Measurements from ENCODE around the gene CDK18.

CDK18 gene

DNA sequence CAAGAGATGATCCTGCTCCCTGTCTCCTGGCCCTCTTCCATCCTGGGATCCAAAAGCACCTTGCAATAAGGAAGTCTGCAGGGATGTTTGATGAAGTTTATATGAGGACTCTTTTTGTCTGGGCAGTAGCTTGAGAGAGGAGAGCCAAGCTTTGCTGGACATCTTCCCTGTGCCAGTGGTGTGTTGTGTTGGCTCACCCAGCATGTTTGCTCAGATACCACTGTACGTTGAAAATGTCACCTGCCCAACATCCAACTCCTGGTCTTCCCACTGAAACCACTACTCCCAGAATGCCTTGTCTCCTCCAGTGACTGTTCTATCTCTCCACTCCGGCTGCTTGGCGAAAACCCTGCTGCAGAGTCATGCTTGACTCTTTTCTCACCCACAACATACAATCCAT, 12.8 kb downstream of the CDK18 start:
- no peaks in the 10 kb centered on the region for H3K36me3 ChIP-seq
- no peaks in the 10 kb centered on the region for H3K27me3 ChIP-seq
- H3K4me1 ChIP-seq, result peaks cover 12% of the 10 kb centered on the region
- no peaks in the 10 kb centered on the region for H3K9me3 ChIP-seq
- no peak for DNase-seq
- TF ChIP-seq, protein P1, sequence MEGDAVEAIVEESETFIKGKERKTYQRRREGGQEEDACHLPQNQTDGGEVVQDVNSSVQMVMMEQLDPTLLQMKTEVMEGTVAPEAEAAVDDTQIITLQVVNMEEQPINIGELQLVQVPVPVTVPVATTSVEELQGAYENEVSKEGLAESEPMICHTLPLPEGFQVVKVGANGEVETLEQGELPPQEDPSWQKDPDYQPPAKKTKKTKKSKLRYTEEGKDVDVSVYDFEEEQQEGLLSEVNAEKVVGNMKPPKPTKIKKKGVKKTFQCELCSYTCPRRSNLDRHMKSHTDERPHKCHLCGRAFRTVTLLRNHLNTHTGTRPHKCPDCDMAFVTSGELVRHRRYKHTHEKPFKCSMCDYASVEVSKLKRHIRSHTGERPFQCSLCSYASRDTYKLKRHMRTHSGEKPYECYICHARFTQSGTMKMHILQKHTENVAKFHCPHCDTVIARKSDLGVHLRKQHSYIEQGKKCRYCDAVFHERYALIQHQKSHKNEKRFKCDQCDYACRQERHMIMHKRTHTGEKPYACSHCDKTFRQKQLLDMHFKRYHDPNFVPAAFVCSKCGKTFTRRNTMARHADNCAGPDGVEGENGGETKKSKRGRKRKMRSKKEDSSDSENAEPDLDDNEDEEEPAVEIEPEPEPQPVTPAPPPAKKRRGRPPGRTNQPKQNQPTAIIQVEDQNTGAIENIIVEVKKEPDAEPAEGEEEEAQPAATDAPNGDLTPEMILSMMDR (IDR thresholded peaks at IDR 0.05; ENCODE audit: low read depth, low read length), result no peak
- no peak overlapping the region for H3K4me3 ChIP-seq (ENCODE audit: low read depth, low read length)

DNA sequence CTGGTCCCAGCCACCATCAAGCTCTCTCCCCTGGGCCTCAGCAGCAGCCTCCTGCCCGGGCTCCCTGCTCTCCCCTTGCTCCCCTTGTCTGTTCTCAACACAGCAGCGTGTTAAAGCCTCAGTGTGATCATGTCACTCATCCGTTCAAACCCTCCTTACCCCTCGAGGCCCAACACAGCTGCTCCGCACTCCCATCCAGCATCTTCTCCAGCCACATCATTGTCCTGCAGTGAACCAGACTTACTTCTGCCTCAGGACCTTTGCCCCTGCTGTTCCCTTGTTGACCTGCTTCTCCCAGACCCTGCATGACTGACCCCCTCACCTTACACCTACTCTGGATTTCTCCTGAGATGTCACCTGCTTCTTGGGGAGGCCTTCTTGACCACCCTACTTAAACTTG, 13.3 kb downstream of the CDK18 start:
- H3K4me3 ChIP-seq (ENCODE audit: low read depth, low read length), result no peak overlapping the region
- no peak for DNase-seq
- H3K36me3 ChIP-seq, result no peaks in the 10 kb centered on the region
- H3K9me3 ChIP-seq, result no peaks in the 10 kb centered on the region
- peaks cover 12% of the 10 kb centered on the region for H3K4me1 ChIP-seq
- TF ChIP-seq, protein P1 (IDR thresholded peaks at IDR 0.05; ENCODE audit: low read depth, low read length), result no peak
- no peaks in the 10 kb centered on the region for H3K27me3 ChIP-seq

DNA sequence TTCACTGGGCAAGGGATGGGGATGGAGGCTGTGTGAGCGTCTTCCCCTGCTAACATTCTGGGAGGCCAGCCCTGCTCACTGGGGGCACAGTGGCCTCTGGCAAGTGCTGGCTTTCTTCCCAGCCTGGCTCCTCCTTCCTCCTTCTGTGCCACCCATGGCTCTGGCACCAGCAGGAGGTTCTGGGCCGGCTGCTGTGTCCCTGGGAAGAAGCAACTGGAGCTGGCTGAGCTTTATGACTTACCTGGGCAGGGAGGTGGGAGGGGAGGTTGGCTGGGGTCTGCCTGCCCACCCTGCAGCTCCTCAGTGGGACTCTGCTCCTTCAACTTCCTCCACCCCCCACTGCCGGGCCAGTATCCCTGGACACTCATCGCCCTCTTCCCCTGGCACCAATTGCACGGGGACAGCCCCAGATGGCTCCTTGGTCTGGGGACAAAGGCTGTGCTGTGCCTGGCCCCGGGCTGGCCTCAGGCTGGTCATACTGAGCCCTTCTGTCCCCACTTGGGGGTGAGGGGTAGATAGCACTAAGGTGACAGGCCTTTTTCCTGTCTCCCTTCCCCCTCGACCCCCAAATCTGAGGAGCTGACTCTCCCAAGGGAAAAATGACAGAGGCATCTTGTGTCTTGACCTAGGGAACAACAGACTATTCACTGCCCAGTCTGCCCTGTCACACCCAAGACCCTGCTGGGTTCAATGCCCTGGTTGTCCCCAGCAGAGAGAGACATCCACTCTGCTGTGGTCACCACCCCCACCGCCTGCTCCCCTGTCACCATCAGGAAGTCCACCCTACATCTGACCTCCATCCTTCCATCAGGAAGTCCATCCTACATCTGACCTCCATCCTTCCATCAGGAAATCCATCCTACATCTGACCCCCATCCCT, 14.4 kb downstream of the CDK18 start:
- H3K27me3 ChIP-seq, result no peaks in the 10 kb centered on the region
- no peaks in the 10 kb centered on the region for H3K9me3 ChIP-seq
- H3K4me1 ChIP-seq, result peaks cover 12% of the 10 kb centered on the region
- TF ChIP-seq, protein P1 (IDR thresholded peaks at IDR 0.05; ENCODE audit: low read depth, low read length), result no peak
- no peak for DNase-seq
- H3K4me3 ChIP-seq (ENCODE audit: low read depth, low read length), result no peak overlapping the region
- H3K36me3 ChIP-seq, result no peaks in the 10 kb centered on the region

DNA sequence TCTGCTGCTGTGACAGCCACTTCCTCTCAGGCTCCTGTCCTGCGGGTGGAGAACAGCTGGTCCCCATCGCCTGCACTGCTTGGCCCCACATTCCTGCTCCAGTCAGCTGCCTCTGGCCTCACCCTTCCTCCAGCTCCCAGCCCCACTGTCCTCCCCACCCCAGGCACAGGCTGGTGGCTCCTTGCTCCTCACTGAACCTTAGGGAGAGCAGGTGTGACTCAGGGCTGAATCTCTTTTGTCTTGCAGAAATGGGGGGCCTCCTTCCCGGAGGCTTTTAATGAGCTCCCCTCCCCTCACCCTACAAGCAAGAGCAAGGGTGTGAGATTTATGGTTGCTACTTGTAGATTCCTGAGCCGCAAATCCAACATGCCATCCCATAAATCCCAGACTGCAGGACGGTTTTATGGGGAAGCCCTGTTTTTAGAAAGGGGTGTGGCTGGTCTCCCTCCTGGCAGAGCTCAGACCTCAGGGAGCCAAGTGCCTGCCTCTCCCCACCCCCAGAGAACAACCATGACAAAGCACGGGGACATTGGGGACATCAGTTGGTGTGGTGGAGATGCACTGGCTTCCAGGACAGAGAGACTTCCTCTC, 15.2 kb downstream of the CDK18 start:
- no peak overlapping the region for H3K4me3 ChIP-seq (ENCODE audit: low read depth, low read length)
- H3K4me1 ChIP-seq, result peaks cover 12% of the 10 kb centered on the region
- no peak for DNase-seq
- no peaks in the 10 kb centered on the region for H3K36me3 ChIP-seq
- no peaks in the 10 kb centered on the region for H3K27me3 ChIP-seq
- TF ChIP-seq, protein P1 (IDR thresholded peaks at IDR 0.05; ENCODE audit: low read depth, low read length), result no peak
- no peaks in the 10 kb centered on the region for H3K9me3 ChIP-seq

DNA sequence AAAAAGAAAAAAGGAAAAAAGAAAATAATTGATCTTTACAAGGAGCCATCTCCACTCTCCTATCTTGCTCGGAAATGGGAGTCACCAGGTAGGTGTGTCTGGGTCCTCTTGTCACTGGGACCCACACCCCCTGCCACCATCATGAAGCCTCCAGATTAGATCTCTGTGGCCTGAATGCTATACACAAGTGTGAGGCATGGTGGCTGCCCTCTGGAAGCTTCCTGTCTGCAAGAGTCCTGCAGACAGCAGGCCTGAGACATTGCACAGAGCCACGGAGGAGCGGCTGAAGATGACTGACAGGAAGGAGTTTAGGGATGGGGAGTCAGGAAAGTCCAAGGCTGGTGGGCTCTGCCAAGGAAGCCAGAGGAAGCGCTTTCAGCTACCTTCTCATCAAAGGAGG, 16.2 kb downstream of the CDK18 start:
- TF ChIP-seq, protein P1 (IDR thresholded peaks at IDR 0.05; ENCODE audit: low read depth, low read length), result no peak
- DNase-seq, result no peak
- Histone ChIP-seq H3K36me3 (no peaks in the 10 kb centered on the region), H3K4me3 (ENCODE audit: low read depth, low read length) (no peak overlapping the region), H3K4me1 (peaks cover 7% of the 10 kb centered on the region), H3K27me3 (no peaks in the 10 kb centered on the region), H3K9me3 (no peaks in the 10 kb centered on the region)

DNA sequence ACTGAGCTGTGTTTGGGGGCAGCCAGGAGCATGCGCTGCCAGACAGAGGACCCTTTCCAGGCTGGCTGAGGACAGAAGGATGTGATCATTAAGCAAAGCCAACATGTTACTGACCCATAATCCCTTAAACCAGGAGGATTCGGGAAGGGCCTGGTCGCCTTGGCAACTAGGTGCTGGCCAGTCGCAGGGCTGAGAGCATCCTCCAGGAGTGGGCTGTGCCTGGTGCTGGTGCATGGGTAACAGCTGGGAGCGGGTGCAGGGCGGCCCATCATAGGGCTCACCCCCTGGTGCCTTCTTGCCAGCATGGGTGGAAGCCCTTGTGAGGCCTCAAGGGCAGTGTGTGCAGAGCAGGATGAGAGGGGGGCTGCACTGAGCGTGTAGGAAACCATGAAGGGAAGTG, 17.2 kb downstream of the CDK18 start:
- Histone ChIP-seq H3K36me3 (no peaks in the 10 kb centered on the region), H3K27me3 (no peaks in the 10 kb centered on the region), H3K4me1 (no peaks in the 10 kb centered on the region), H3K4me3 (ENCODE audit: low read depth, low read length) (no peak overlapping the region), H3K9me3 (no peaks in the 10 kb centered on the region)
- no peak for DNase-seq
- TF ChIP-seq, protein P1 (IDR thresholded peaks at IDR 0.05; ENCODE audit: low read depth, low read length), result no peak

All from BE2C (cell line).